ENCODE measurements around the gene LAIR1.
A peak's percentile ranks its signal among the peaks of the same experiment; 100 is the strongest.
"Not testable (repeated sequence)": the region's sequence is repeated elsewhere in the genome, so short reads cannot be mapped to it uniquely, and the experiment has no call there.

LAIR1 gene

DNA sequence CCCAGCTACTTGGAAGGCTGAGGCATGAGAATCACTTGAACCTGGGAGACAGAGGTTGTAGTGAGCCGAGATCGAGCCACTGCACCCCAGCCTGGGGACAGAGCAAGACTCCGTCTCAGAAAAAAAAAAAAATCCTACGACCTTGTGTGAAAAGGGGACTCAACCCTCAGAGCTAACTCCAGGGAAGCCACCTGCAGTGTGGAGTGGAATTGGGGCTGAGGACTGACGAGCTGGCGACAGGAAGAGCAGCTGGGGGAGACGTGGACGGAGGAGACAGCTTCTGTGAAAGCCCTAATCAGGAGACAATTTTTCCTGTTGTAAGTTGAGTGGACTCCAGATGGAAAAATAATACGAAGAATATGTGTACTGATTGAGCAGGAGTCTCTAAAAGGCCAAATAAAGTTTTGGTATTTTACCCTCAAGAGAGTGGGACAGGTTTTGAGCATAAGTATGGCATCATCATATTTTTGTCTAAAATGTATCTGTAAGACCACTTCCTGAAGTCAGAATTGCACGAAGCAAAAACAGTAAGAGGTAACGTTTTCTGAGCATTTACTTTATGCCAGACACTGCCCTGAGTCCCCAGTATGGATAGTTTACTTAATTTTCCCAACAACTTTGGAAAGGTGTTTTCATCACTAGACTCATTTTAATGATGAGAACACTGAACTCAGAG, 12.0 kb upstream of the LAIR1 start:
- DNase-seq (ENCODE audit: low read depth in 2 of 2), result no peak

DNA sequence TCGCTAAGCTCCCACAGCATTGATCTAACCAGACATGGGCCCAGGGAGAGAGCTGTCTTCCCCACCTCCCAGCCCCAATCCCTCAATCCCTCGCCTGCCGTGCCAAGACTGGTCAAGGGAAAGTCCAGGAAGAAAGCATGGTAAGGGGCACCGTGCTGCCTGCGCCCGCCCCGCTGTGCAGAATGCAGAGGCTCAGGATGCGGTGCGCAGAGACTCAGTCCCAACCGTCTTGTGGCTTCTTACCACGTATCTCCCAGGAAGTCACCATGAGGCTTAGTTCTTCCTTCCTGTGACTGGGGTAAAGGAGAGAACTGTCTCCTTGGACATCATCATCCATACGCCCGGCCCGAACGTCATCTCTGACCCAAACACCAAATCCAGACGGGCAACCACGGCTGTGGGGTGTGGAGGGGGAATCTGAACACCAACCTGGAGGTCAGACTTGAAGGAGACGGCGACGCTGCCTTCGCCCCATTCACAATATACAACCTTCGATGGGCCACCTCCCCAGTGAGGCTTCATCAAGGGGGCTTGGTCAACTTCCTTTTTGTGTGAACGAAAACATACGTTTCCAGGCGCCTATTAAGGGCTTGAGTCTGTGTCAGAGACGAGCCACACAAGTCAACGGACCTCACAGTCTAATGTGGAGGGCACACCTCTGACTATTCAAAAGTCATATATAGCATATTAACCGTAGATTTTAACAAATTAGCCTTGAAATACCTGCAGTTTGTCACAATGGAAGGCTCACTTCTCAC, 10.6 kb upstream of the LAIR1 start:
- not testable (repeated sequence) for DNase-seq (ENCODE audit: low read depth in 2 of 2)

DNA sequence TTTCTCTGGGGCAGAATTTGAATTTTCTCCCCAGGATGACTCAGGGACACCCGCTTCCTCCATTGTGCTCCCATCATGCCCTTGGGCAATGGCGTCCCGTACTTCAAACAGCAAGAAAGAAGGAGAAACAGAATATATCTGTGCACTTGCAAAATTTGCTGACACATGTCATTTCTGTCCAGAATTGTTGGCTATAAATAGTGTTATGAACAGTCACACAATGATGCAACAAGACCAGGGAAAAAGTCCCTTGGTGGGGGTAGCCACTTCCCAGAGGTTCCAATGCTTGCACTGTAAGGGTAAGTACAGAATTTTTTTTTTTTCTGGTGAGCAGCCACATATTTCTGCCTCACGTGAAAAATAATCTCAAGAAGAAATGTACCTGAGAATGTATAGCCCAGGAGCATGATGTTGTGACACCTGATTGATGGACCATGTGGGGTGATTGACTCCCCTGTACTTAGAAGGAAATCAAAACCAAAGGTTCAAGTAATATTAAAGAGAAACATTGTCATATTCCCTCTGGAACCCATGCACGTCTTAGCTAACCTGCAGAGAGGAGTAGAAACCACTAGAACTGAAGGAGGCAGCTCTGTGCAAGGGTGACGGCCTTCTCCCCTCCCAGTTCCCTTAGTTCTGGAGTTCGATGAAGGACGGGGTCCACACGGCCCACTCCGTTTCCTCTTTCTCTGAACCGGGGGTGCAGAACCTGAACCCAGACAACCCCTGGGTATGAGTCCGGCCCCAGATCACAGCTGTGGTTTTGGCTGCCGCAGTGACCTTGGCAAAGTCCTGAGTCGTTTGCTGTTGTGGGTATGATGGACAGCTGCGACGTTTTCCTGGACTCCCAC, 9.3 kb upstream of the LAIR1 start:
- DNase-seq (ENCODE audit: low read depth in 2 of 2), result no peak

DNA sequence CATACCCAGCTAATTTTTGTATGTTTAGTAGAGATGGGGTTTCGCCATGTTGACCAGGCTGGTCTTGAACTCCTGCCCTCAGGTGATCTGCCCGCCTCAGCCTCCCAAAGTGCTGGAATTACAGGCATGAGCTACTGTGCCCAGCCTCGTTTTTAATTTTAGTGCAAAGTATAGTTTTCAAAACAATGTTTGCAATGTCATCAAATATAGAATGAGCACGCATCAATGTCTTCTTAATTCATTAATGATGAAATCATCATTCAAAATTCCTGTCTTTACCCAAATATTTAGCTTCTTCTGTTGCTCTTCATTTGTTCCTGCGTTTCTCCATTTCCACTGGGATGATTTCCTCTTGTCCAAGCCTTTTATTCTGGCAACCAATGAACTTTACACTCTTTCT, 6.7 kb upstream of the LAIR1 start:
- not testable (repeated sequence) for DNase-seq (ENCODE audit: low read depth in 2 of 2)

DNA sequence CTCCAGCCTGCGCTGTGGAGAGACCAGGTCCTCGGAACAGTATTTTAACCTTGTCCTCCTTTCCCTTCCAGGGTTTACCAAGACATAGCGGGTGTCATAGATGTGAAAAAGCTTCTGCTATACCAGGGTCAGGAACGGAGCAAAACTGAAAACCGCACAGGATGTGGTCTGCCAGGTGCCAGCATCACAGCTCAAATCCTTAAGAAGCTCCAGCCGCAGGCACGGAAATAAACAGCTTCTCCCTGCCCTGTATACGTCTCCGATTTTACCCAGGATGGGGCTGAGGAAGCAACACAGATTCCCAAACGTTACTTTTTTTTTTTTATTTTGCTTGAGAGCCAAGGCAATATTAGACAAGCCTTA, 5.7 kb upstream of the LAIR1 start:
- DNase-seq (ENCODE audit: low read depth in 2 of 2), result peak; percentile 21 to 39

DNA sequence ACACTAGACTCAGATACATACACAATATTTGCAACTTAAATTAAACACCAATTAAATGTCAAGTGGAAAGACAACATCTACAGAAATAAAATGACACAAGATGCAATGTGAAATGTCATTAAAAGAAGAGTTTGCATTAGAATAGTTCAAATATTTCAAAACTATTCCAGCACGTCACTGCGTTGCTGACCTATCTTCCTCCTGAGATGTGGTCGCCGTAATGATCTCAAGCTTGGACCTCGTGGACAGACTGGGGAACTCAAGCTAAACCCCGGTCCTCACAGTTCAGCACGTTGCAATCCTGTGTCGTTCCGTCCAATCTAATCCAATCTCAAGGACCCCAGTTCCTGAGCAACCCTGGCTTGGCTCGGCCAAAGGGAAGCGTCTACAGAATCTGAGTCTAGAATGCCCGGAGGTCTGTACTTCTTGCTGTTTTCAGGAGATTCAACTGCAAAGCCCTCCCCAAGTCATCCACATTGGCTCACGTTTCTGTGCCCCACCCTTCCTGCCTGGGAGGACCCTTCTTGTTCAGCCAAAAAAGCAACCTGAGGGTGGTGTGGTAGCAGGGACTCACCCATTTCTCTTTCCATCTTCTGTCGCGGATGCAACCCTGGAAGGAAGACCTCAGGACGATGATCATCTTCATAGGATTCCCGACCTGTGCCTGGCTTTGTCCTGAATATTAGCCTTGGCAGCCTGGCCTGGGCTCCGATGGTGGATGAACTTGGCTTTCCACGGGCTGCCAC, 5.1 kb upstream of the LAIR1 start:
- not testable (repeated sequence) for DNase-seq (ENCODE audit: low read depth in 2 of 2)

DNA sequence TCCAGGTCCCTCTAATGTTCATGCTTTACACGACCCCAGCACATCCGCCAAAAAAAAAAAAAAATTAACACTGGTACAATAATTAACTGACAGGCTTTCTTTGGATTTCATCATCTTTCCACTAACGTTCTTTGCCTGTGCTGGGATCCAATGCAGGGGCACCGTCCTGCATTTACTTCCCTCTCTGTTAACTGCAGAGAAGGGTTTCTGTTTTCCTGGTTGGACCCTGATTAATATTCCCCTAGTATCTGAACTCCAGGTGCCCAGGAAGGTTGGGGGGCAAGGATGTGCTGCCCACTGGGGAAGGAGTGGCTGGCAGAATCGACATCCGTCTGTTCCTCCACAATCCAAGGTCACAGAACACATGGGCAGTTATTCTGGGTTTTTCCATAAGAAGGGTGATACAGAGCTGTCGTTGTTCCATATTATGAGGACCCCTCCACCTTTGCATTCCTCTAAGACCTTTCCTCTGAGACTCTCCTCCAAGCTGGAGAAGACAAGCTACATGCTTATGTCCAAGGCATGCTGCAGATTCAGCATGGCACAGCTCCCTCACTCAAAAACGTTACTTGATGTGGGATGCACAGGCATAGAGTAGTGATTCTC, 4.5 kb upstream of the LAIR1 start:
- DNase-seq (ENCODE audit: low read depth in 2 of 2), result no peak

DNA sequence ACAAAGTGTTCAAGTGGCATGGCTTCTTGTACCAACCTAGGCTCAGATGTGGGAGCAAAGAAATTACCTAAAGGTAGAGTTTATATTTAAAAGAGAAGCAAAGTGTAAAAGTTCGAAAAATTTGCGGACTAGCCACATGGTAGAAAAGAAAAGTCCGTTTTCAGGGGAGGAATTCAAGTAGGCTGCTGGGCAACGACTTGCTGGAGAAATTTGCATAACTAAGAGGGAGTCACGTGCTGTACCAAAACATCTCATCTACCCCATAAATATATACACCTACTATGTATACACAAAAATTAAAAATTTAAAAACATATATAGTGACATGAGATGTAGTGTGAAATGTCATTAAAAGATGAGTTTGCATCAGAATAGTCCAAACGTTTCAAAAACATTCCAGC, 2.1 kb upstream of the LAIR1 start:
- no peak for DNase-seq (ENCODE audit: low read depth in 2 of 2)

DNA sequence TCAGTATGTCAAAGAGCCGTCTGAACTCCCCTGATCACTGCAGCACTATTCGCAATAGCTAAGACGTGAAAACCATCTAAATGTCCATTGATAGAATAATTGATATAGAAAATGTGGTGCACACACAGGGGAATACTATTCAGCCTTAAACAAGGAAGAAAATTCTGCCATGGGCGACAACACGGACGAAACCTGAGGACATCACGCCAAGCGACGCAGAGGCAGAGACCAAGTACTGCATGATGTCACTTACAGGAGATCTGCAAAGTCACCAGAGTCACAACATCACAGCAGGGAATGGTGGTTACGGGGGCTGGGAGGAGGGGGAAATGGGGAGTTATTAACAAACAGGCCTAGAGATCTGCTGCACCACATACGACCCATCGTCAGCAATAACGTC, 1.1 kb upstream of the LAIR1 start:
- DNase-seq (ENCODE audit: low read depth in 2 of 2), result not testable (repeated sequence)

DNA sequence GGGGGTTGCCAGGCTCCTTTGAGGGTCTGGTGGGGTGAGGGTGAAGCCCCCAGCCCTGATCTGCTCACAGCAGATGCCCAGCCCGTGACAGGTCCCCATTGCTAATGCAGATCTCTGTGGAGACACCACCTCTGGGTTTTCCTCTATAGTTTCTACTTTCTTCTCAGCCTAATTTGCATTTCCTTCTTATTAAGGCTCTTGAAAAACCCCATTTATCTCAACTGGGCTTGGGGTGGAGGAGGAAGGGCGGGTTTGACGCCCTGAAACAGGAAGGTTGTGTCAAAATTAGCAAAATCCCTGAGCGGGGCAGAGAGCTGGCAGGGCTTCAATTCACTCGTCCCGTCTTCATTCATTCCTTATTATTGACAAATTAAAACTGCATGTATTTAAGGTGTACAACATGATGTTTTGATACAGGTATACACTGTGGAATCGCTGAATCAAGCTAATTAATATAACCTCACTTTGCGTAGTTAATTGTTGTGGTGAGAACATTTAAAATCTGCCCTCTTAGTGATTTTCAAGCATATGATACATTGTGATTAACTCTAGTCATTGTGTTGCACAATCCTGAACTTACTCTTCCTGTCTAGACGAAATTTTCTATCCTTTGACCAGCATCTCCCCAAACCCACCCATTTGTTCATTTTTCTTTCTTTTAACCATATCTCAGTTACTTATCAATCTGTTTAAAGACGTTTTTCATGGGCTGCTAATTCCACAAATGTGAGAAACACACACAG, 2.9 kb downstream of the LAIR1 start:
- DNase-seq (ENCODE audit: low read depth in 2 of 2), result not testable (repeated sequence)

DNA sequence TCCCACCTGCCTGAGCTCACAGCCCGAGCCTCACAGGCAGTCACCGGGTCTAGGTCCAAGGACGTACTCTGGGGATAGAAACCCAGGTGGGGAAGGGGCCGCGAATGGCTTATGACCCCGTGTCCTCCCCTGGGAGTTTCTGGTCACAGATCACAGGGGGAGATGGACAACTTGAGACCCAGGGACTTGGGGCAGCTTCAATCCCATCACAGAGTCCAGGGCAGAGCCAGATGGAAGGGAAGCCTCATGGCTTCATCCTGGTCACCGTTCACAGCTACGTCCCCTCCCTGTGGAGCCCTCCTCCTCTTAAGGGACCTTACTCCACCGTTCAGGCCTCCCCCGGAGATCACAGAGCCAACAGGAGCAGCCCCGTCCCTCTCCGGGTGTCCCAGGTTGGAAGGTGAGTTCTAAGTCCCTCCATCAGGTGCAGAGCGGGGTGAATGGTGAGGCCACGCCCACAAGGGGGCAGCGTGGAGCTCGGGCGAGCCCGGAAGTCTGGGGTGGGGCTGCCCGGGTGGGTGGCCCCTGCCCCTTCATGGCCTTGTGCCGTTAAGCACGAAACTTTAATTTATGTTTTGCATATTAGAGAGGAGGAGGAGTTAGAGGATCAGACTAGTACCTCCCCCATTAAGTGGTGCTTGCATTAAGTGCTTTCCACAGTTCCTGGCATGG, 5.4 kb downstream of the LAIR1 start:
- DNase-seq (ENCODE audit: low read depth in 2 of 2), result peak; percentile 27 to 32

DNA sequence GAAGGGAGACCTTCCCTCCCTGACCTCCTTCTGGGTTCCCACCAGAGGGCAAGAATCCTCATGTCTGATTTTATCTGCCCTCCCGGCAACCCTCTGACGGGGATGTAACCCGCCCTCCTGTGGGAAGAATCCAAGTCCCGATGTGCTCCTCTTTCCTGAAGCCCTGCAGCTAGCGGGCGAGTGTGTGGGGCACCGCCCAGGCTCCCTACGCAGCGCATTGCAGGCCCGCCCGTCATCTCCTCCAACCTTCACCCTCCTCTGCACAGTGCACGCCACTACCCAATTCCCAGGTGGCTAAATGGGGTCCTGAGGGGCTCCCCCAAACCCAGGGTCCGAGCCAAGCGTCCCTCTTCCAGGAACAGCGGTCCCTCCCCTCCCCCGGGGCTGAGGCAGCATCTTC, 7.3 kb downstream of the LAIR1 start:
- DNase-seq (ENCODE audit: low read depth in 2 of 2), result no peak

DNA sequence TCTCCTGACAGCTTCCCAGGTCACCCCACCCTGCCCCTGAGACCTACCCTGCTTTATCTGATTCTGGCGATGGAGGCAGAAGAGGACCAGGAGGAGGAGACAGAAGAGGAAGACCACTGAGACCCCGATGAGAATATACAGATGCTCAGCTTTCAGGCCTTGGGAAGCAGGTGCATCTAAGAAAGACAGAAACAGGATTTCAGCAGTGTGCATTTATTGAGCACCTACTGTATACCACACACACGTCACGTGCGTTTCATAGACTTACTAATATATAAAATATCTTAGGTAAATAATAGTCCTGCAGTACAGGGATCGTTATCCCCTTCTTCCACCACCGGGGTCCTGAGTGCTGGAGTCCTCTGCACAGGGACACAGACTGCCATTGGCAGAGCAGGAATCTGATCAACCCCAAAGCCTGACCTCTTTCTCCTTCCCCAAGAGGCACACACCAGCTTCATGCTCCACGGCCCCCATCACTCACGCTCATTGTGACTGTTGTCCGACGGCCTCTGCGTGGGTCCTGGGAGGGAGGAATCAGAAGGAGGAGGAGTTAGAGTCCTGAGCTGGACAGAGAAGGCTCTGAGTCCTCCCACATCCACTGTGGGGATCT, 8.2 kb downstream of the LAIR1 start:
- DNase-seq (ENCODE audit: low read depth in 2 of 2), result no peak

DNA sequence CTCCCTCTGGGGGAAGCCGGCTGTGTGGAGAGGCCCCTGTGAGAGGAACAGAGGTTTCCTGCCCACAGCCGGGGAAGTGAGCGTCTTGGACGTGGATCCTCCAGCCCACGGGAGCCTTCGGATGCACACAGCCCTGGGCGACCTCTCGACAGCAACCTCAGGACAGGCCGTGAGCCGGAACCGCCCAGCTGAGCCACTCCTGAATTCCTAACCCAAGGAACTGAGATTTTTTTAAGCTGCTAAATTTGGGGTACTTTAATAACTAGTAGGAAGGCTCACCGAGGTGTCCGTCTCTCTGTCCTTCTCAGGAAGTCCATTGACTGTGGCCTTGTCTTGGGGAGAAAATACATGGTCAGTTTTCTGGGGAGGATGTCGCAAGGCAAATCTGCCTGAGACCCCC, 9.1 kb downstream of the LAIR1 start:
- no peak for DNase-seq (ENCODE audit: low read depth in 2 of 2)

DNA sequence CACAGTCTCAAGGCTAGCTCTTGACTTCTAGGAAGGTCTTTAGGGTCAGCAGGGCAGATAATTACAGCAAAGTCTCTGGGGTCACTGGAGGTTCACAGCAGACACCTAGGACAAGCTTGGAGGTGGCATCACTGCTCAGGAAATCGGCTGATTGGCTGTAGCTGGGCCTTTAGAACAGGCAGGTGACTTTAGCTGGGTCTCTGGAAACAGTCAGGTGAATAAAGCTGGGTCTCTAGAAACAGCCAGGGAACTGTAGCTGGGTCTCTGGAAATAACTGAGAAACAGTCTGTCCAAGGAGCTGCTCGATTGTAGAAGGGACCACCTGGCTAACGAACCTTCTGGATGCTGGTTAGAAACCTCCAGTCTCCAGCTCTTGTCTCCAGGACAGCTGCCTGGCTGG, 10.0 kb downstream of the LAIR1 start:
- DNase-seq (ENCODE audit: low read depth in 2 of 2), result no peak

DNA sequence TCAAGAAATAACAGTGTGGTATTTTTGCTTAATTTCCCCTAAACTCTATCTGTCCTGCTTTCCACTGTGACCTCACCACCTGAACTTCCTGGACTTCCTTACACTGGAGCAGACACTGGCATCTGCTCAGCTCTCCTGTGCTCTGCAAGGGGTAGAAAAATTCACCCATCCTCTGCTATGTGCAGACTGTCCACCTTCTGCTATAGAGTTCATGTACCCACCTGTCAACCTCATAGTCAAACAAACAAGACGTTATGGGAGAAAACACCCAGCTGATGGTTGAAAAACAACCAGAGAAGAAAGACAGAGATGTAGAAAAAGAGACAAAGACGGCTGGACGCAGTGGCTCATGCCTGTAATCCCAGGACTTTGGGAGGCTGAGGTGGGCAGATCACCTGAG, 12.2 kb downstream of the LAIR1 start:
- no peak for DNase-seq (ENCODE audit: low read depth in 2 of 2)

DNA sequence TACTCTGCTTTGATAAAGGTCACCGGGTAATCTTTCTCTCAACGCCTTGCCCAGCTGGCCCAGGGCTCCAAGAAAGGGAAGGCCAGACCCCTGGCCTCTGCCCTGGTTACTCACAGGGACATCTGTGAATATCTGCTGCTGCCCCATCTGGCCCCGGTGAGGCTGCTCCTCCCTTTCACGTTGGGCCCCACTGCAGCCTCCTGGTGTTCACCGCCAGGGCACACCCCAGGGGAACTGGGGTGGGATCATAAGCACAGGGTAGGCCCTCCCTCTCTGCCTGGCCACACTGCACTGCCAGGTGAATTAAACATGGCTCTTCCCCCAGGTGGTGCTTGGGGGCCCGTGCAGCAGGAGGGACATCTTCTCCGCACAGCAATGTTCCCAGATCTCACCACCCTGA, 12.7 kb downstream of the LAIR1 start:
- DNase-seq (ENCODE audit: low read depth in 2 of 2), result no peak

DNA sequence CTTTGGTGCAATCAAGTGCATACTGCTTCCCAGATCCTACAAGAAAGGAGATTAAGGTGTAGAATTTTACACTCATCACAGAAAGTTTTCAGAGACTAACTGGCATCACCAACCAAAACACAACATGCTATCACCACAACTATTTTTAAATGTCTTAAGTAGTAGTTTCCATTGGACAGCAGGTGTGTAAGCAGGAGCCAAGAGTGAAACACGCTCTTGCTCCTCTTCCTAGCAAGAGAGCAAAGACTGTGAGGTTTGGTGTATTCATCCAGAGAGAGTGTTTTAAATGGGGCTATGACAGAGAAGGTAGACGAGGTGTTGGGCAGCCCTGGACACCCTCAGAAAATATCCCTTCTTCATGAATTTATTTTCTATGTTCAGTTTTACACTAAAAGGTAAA, 13.3 kb downstream of the LAIR1 start:
- DNase-seq (ENCODE audit: low read depth in 2 of 2), result no peak

DNA sequence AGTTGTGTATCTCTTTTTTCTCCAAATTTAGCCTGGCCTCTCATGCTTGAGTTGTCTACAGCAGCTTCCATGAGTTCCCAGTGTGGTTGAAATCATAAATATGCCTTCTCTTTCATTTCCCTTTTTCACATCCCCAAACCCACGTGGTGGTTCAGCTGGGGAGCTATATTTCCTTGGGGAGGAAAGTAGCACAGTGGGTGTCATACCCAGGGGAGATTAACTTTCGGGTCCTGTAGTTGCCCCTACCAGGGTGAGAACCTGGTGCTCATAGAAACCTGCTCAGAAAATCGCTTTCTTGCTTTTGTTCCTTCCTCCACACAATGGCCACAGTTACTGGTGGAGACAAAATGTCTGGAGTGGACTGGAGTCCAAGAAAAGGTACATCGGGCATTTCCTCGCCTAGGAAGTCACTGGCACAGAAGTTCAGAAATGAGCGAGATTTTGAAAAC, 18.8 kb downstream of the LAIR1 start:
- DNase-seq (ENCODE audit: low read depth in 2 of 2), result no peak

DNA sequence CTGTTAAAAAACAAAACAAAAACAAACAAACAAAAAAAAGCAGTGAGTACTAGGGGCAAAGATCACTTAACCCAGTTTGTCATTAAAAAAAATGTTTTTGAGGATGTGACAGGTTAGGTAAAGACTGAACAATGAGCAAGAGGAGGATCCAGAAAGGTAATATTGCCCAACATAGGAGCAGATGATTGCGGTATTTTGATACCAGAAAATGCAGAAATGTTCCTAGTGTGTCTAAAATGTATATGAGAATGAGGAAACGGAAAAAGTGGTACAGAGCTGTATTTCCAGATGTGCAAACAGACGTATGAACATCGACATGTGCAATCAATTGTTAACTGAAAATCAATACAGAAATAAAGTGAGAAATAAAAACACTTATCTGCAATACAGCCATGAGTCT, 20.9 kb downstream of the LAIR1 start:
- DNase-seq (ENCODE audit: low read depth in 2 of 2), result no peak
